ENCODE results near the gene RPS18. TPM values are rescaled to one million over a fixed set of nuclear protein-coding genes. Genes with fewer than 3 reads are reported as not detected.

RPS18 gene
- total and polyA plus RNA-seq, 9 of the 15 experiments (the other 6 are each of a cell fraction or from before 2014, with no cell fraction given), result 5,023 to 17,516 (median 8,131) TPM

DNA sequence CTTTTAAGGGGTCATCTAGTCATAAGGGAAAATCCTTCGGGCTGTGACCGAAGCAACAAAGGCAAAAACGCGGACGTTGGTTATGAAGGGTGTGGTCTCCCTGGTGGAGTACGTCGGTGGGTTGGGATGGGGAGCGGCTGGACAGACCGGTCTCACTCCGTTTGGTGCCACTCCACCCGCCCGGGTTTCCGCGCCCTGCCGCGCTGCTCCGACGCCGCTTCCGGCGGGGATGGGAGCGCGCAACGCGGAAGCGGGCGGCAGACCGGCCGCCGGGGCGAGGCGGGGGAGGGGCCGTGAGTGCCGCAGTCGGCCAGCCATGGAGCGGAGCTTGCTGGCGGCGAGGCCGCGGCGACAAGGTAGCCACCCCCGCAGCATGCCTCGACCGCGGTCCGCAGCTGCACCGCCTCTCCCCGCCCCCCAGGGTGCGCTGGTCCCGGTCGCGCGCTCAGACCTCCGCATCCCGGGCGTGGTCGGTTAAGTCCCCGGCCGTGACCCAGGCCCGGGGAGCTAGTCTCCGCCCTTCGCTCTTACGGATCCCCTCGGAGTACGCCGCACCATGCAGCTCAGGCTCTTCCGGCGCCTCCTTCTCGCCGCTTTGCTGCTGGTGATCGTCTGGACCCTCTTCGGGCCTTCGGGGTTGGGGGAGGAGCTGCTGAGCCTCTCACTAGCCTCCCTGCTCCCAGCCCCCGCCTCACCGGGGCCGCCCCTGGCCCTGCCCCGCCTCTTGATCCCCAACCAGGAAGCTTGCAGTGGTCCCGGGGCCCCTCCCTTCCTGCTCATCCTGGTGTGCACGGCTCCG is 5.2 kb downstream of the RPS18 start, which contains the start of gene B3GALT4 (continued):
- TF ChIP-seq, protein P1, sequence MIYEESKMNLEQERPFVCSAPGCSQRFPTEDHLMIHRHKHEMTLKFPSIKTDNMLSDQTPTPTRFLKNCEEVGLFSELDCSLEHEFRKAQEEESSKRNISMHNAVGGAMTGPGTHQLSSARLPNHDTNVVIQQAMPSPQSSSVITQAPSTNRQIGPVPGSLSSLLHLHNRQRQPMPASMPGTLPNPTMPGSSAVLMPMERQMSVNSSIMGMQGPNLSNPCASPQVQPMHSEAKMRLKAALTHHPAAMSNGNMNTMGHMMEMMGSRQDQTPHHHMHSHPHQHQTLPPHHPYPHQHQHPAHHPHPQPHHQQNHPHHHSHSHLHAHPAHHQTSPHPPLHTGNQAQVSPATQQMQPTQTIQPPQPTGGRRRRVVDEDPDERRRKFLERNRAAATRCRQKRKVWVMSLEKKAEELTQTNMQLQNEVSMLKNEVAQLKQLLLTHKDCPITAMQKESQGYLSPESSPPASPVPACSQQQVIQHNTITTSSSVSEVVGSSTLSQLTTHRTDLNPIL (CRISPR knock-in tag; IDR thresholded peaks at IDR 0.05), result 0 out of 2 replicates have a peak, but pooled peaks have one; percentile 45
- TF ChIP-seq SIX5 (IDR thresholded peaks at IDR 0.05; ENCODE audit: borderline replicate concordance in 1 of 2, insufficient read depth in 1 of 2, low read depth in 1 of 2, low read length in 2 of 2) (no peak), MTA1 (IDR thresholded peaks at IDR 0.05; ENCODE audit: borderline replicate concordance) (no peak), MCM2 (IDR thresholded peaks at IDR 0.05; ENCODE audit: low read depth) (no peak), ZNF644 (tag; IDR thresholded peaks at IDR 0.05; ENCODE audit: low read depth) (no peak), GATA2 (CRISPR knock-in tag; IDR thresholded peaks at IDR 0.05) (no peak), POLR2B (IDR thresholded peaks at IDR 0.05; ENCODE audit: low read depth, partially characterized antibody) (peak; percentile 78), ZNF764 (CRISPR knock-in tag; IDR thresholded peaks at IDR 0.05; ENCODE audit: low read depth) (peak; percentile 25; the same call in 1 of the 2 replicates), ZNF431 (CRISPR knock-in tag; IDR thresholded peaks at IDR 0.05) (peak; percentile 81), CBX2 (IDR thresholded peaks at IDR 0.05; ENCODE audit: insufficient read depth, low read length, poor library complexity, severe bottlenecking) (no peak)
- TF ChIP-seq, protein P2, sequence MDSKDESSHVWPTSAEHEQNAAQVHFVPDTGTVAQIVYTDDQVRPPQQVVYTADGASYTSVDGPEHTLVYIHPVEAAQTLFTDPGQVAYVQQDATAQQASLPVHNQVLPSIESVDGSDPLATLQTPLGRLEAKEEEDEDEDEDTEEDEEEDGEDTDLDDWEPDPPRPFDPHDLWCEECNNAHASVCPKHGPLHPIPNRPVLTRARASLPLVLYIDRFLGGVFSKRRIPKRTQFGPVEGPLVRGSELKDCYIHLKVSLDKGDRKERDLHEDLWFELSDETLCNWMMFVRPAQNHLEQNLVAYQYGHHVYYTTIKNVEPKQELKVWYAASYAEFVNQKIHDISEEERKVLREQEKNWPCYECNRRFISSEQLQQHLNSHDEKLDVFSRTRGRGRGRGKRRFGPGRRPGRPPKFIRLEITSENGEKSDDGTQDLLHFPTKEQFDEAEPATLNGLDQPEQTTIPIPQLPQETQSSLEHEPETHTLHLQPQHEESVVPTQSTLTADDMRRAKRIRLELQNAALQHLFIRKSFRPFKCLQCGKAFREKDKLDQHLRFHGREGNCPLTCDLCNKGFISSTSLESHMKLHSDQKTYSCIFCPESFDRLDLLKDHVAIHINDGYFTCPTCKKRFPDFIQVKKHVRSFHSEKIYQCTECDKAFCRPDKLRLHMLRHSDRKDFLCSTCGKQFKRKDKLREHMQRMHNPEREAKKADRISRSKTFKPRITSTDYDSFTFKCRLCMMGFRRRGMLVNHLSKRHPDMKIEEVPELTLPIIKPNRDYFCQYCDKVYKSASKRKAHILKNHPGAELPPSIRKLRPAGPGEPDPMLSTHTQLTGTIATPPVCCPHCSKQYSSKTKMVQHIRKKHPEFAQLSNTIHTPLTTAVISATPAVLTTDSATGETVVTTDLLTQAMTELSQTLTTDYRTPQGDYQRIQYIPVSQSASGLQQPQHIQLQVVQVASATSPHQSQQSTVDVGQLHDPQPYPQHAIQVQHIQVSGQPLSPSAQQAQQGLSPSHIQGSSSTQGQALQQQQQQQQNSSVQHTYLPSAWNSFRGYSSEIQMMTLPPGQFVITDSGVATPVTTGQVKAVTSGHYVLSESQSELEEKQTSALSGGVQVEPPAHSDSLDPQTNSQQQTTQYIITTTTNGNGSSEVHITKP (IDR thresholded peaks at IDR 0.05; ENCODE audit: partially characterized antibody), result peak; percentile 50
- TF ChIP-seq, protein P3, sequence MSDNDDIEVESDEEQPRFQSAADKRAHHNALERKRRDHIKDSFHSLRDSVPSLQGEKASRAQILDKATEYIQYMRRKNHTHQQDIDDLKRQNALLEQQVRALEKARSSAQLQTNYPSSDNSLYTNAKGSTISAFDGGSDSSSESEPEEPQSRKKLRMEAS (CRISPR knock-in tag; IDR thresholded peaks at IDR 0.05), result peak; percentile 90
- TF ChIP-seq, protein P4, sequence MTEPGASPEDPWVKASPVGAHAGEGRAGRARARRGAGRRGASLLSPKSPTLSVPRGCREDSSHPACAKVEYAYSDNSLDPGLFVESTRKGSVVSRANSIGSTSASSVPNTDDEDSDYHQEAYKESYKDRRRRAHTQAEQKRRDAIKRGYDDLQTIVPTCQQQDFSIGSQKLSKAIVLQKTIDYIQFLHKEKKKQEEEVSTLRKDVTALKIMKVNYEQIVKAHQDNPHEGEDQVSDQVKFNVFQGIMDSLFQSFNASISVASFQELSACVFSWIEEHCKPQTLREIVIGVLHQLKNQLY (CRISPR knock-in tag; conservative IDR thresholded peaks at IDR 0.05), result no peak; a peak in 1 of 4 replicates
- TF ChIP-seq, protein P5, sequence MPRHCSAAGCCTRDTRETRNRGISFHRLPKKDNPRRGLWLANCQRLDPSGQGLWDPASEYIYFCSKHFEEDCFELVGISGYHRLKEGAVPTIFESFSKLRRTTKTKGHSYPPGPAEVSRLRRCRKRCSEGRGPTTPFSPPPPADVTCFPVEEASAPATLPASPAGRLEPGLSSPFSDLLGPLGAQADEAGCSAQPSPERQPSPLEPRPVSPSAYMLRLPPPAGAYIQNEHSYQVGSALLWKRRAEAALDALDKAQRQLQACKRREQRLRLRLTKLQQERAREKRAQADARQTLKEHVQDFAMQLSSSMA (CRISPR knock-in tag; IDR thresholded peaks at IDR 0.05), result peak; percentile 82

Measured in K562 (cell line).